Panc1 (cell line): Measurements from ENCODE around the gene WBP2NL. TPM values are rescaled to one million over a fixed set of nuclear protein-coding genes. Genes with fewer than 3 reads are reported as not detected.

Source experiments
- ATAC-seq: fragments of 200-7000 bp; cut with Tn5 transposase; 2 replicates; pipeline ENCODE4 v1.9.1; 2020; ENCODE audit warnings: mild to moderate bottlenecking, moderate library complexity
- BruUV-seq: library from RNA; stranded (reverse); fragments of 400-500 nt; replicated peaks from 2 replicates; lab custom pipeline; 2021; lab: Mats Ljungman, UMichigan
- CTCF ChIA-PET: fragments of 300-600 bp; sonication (Branson Sonifier 250); formaldehyde crosslinking; loops from one replicate; lab custom pipeline; 2022; ENCODE audit warnings: antibody characterized with exemption; lab: Charles Lee
- POLR2A ChIA-PET: fragments of 300-600 bp; sonication (Branson Sonifier 250); formaldehyde crosslinking; loops from one replicate; lab custom pipeline; 2022; ENCODE audit warnings: antibody characterized with exemption; lab: Charles Lee
- DNase-seq: peaks from one replicate; pipeline ENCODE4 v3.0.0-alpha.2; 2010; ENCODE audit warnings: low read depth, low spot score
- H3K27ac ChIP-seq: 2 replicates; pipeline ENCODE4 v1.5.1; 2011; ENCODE audit warnings: mild to moderate bottlenecking, low read length, inconsistent platforms
- H3K27me3 ChIP-seq: fragments of 200-500 bp; sonication (Bioruptor generic); 2 replicates; pipeline ENCODE4 v1.6.0; 2014; ENCODE audit warnings: low read length, inconsistent platforms; ENCODE audit not compliant: control insufficient read depth, insufficient read depth
- H3K36me3 ChIP-seq: fragments of 200-500 bp; sonication (Bioruptor generic); 2 replicates; pipeline ENCODE4 v1.5.1; 2014; ENCODE audit warnings: inconsistent platforms, mild to moderate bottlenecking, low read length, moderate library complexity; ENCODE audit not compliant: control insufficient read depth, insufficient read depth
- H3K4me1 ChIP-seq: 2 replicates; pipeline ENCODE4 v1.5.1; 2011; ENCODE audit warnings: inconsistent platforms, mild to moderate bottlenecking, low read length, moderate library complexity; ENCODE audit not compliant: control insufficient read depth, insufficient read depth
- H3K4me3 ChIP-seq, 2 experiments: 2 replicates each; pipeline ENCODE4 v1.5.1; 2011 to 2012; ENCODE audit warnings: low read depth in 2 of 2, low read length in 2 of 2, mild to moderate bottlenecking in 2 of 2, inconsistent platforms in 1 of 2, moderate library complexity in 1 of 2
- H3K9me3 ChIP-seq: fragments of 200-500 bp; sonication (Bioruptor generic); 2 replicates; pipeline ENCODE4 v1.5.1; 2014; ENCODE audit warnings: low read depth, mild to moderate bottlenecking, inconsistent platforms, low read length, moderate library complexity; ENCODE audit not compliant: control insufficient read depth, insufficient read depth
- POLR2AphosphoS5 ChIP-seq: IDR thresholded peaks from 2 replicates; pipeline ENCODE4 v1.6.1; 2012; ENCODE audit warnings: mild to moderate bottlenecking, low read depth, low read length, moderate library complexity
- REST ChIP-seq, 2 experiments: IDR thresholded peaks; 2 replicates each; pipeline ENCODE4 v1.6.1; 2011 to 2012; ENCODE audit warnings: low read depth in 2 of 2, control low read depth in 1 of 2, low read length in 1 of 2, mild to moderate bottlenecking in 1 of 2, moderate library complexity in 1 of 2; ENCODE audit not compliant: insufficient read depth in 1 of 2
- SIN3A ChIP-seq: IDR thresholded peaks from 2 replicates; pipeline ENCODE4 v1.6.1; 2012; ENCODE audit warnings: low read depth, mild to moderate bottlenecking, low read length, moderate library complexity, borderline replicate concordance; ENCODE audit not compliant: insufficient read depth
- TCF7L2 ChIP-seq: IDR thresholded peaks from 2 replicates; pipeline ENCODE4 v1.6.1; 2011; ENCODE audit warnings: mild to moderate bottlenecking, low read depth, low read length, inconsistent platforms
- in situ Hi-C: cut with HindIII; loops from 2 replicates; pipeline ENCODE4 v1.10.0; 2016; ENCODE audit warnings: low sequenced_read_pairs, low pct_unique_long_range_greater_than_20kb
- intact Hi-C: fragments of 100-400 bp; cut with micrococcal nuclease; formaldehyde crosslinking; loops from one replicate; pipeline ENCODE4 v1.10.0; 2022; ENCODE audit not compliant: unreplicated experiment
- total RNA-seq: library from RNA; stranded (reverse); gene quantifications from one replicate; pipeline ENCODE4 v1.2.1, GENCODE V29; 2021; ENCODE audit not compliant: unreplicated experiment
- TF ChIP-seq, protein P1 (sequence below): fragments of 450-650 bp; IDR thresholded peaks from 2 replicates; pipeline ENCODE4 v1.5.1; 2017; ENCODE audit warnings: mild to moderate bottlenecking

The WBP2NL gene
- total RNA-seq, 1 experiment from 2014 or later, result 0.44 TPM

DNA sequence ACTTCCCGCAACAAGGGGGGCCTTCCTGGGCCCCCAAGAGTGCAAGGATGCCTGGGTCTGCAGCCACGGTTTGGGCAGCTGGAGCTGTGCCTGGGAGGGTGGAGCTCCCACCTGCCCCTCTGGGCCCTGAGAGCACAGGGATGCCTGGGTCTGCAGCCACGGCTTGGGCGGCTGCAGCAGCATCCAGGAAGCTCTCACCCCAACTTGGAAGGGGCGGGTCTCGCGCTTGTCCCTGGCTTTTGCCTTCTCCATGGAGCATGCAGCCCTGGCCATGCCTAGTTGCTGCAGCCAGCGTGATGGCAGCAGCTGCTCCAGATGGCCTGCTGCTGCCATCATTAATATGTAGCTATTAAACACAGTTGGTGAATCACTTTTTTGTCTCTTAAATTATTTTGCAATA, 36.7 kb downstream of the WBP2NL start:
- no peak for ATAC-seq
- Histone ChIP-seq H3K36me3 (no peaks in the 10 kb centered on the region), H3K27me3 (no peaks in the 10 kb centered on the region), H3K9me3 (0 out of 2 replicates have a peak, but pooled peaks cover 3% of the 10 kb centered on the region), H3K27ac (no peak overlapping the region), H3K4me1 (no peaks in the 10 kb centered on the region), H3K4me3 (no peak overlapping the region)
- ChIA-PET CTCF (no interaction called here), POLR2A (no interaction called here)
- BruUV-seq, result no TSS peak
- DNase-seq, result no peak
- TF ChIP-seq REST (IDR thresholded peaks at IDR 0.05; ENCODE audit: insufficient read depth in 1 of 2, low read depth in 2 of 2, low read length in 1 of 2), result no peak
- in situ Hi-C loops, result no loop called here
- intact Hi-C loops, result no loop called here

- no TSS peak for BruUV-seq
- Histone ChIP-seq H3K4me3 (no peak overlapping the region), H3K27me3 (no peaks in the 10 kb centered on the region), H3K9me3 (0 out of 2 replicates have a peak, but pooled peaks cover 4% of the 10 kb centered on the region), H3K36me3 (no peaks in the 10 kb centered on the region), H3K4me1 (no peaks in the 10 kb centered on the region), H3K27ac (no peak overlapping the region)
- DNase-seq (no peak), ATAC-seq (no peak)
- in situ Hi-C loops, result no loop called here
- ChIA-PET CTCF (no interaction called here), POLR2A (no interaction called here)
- TF ChIP-seq TCF7L2, result no peak
- no peak for TF ChIP-seq SIN3A
- no peak for TF ChIP-seq POLR2AphosphoS5
- TF ChIP-seq, protein P1, sequence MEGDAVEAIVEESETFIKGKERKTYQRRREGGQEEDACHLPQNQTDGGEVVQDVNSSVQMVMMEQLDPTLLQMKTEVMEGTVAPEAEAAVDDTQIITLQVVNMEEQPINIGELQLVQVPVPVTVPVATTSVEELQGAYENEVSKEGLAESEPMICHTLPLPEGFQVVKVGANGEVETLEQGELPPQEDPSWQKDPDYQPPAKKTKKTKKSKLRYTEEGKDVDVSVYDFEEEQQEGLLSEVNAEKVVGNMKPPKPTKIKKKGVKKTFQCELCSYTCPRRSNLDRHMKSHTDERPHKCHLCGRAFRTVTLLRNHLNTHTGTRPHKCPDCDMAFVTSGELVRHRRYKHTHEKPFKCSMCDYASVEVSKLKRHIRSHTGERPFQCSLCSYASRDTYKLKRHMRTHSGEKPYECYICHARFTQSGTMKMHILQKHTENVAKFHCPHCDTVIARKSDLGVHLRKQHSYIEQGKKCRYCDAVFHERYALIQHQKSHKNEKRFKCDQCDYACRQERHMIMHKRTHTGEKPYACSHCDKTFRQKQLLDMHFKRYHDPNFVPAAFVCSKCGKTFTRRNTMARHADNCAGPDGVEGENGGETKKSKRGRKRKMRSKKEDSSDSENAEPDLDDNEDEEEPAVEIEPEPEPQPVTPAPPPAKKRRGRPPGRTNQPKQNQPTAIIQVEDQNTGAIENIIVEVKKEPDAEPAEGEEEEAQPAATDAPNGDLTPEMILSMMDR, result no peak
- no peak for TF ChIP-seq REST (IDR thresholded peaks at IDR 0.05; ENCODE audit: insufficient read depth in 1 of 2, low read depth in 2 of 2, low read length in 1 of 2)
- intact Hi-C loops, result no loop called here
Observed at GRCh38 chr22:42039271-42039670, 40.7 kb downstream of the WBP2NL start.
